Peyer's patch (tissue), 4 donors: ENCODE measurements around the gene FURIN.

Source experiments
- POLR2A ChIP-seq, 2 donors: fragments of 450-650 bp; IDR thresholded peaks; one replicate each; pipeline ENCODE4 v1.5.1; 2017; ENCODE audit warnings: antibody characterized with exemption in 2 of 2, mild to moderate bottlenecking in 2 of 2, moderate library complexity in 2 of 2
- TF ChIP-seq, protein P1 (sequence below), 6 experiments: fragments of 450-650 bp in 4 of 6; fragments of 200-600 bp in 2 of 6; sonication (generic) in 1 of 6; IDR thresholded peaks; one replicate each; pipeline ENCODE4 v1.5.1; 2017 to 2019; ENCODE audit warnings: antibody characterized with exemption in 6 of 6, mild to moderate bottlenecking in 3 of 6, moderate library complexity in 1 of 6

DNA sequence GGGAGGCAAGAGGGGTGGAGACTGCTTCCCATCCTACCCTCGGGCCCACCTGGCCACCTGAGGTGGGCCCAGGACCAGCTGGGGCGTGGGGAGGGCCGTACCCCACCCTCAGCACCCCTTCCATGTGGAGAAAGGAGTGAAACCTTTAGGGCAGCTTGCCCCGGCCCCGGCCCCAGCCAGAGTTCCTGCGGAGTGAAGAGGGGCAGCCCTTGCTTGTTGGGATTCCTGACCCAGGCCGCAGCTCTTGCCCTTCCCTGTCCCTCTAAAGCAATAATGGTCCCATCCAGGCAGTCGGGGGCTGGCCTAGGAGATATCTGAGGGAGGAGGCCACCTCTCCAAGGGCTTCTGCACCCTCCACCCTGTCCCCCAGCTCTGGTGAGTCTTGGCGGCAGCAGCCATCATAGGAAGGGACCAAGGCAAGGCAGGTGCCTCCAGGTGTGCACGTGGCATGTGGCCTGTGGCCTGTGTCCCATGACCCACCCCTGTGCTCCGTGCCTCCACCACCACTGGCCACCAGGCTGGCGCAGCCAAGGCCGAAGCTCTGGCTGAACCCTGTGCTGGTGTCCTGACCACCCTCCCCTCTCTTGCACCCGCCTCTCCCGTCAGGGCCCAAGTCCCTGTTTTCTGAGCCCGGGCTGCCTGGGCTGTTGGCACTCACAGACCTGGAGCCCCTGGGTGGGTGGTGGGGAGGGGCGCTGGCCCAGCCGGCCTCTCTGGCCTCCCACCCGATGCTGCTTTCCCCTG, 13.8 kb downstream of the FURIN start:
- TF ChIP-seq, protein P1, sequence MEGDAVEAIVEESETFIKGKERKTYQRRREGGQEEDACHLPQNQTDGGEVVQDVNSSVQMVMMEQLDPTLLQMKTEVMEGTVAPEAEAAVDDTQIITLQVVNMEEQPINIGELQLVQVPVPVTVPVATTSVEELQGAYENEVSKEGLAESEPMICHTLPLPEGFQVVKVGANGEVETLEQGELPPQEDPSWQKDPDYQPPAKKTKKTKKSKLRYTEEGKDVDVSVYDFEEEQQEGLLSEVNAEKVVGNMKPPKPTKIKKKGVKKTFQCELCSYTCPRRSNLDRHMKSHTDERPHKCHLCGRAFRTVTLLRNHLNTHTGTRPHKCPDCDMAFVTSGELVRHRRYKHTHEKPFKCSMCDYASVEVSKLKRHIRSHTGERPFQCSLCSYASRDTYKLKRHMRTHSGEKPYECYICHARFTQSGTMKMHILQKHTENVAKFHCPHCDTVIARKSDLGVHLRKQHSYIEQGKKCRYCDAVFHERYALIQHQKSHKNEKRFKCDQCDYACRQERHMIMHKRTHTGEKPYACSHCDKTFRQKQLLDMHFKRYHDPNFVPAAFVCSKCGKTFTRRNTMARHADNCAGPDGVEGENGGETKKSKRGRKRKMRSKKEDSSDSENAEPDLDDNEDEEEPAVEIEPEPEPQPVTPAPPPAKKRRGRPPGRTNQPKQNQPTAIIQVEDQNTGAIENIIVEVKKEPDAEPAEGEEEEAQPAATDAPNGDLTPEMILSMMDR (IDR thresholded peaks at IDR 0.05): no peak
- no peak for TF ChIP-seq POLR2A (IDR thresholded peaks at IDR 0.05)
